Testis (tissue), 2 donors: ENCODE data around the gene MLPH.

Experiments
- CTCF ChIP-seq, 3 experiments: fragments of 450-650 bp in 2 of 3; fragments of 200-600 bp in 1 of 3; sonication (generic) in 1 of 3; IDR thresholded peaks; one replicate each; pipeline ENCODE4 v1.5.1; 2016 to 2019; ENCODE audit warnings: antibody characterized with exemption in 3 of 3, mild to moderate bottlenecking in 2 of 3, moderate library complexity in 1 of 3
- POLR2A ChIP-seq: fragments of 450-650 bp; IDR thresholded peaks from one replicate; pipeline ENCODE4 v1.6.1; 2017; ENCODE audit warnings: antibody characterized with exemption, mild to moderate bottlenecking, moderate library complexity

GRCh38 chr2:237552908-237553307, 65.9 kb downstream of the MLPH start:
- no peak for TF ChIP-seq CTCF (IDR thresholded peaks at IDR 0.05)
- TF ChIP-seq POLR2A, result no peak
